ENCODE results near the gene EYS. TPM values are rescaled to one million over a fixed set of nuclear protein-coding genes. Genes with fewer than 3 reads are reported as not detected.

EYS gene
- total and polyA plus RNA-seq, 2 of the 8 experiments (the other 6 are each of a cell fraction or from before 2014, with no cell fraction given): 0.05 to 0.13 TPM

DNA sequence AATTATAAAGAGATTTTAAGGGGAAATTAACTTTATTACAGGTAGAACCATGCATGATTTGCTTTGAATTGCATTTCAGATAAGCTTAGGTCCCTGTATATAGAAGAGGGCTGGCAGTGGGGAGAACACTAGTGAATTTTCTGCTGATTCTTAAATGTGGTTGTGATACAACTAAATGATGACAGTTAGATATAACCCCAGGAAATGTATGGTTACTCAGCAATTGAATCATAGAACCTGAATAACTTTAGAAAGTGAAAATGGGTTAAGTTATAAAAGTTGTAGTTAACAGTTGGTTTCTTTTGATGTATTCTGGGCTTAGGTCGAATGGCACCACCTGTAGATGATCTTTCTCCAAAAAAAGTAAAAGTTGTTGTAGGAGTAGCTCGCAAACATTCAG is 2001.3 kb downstream of the EYS start (continued):
- TF ChIP-seq, protein P1, sequence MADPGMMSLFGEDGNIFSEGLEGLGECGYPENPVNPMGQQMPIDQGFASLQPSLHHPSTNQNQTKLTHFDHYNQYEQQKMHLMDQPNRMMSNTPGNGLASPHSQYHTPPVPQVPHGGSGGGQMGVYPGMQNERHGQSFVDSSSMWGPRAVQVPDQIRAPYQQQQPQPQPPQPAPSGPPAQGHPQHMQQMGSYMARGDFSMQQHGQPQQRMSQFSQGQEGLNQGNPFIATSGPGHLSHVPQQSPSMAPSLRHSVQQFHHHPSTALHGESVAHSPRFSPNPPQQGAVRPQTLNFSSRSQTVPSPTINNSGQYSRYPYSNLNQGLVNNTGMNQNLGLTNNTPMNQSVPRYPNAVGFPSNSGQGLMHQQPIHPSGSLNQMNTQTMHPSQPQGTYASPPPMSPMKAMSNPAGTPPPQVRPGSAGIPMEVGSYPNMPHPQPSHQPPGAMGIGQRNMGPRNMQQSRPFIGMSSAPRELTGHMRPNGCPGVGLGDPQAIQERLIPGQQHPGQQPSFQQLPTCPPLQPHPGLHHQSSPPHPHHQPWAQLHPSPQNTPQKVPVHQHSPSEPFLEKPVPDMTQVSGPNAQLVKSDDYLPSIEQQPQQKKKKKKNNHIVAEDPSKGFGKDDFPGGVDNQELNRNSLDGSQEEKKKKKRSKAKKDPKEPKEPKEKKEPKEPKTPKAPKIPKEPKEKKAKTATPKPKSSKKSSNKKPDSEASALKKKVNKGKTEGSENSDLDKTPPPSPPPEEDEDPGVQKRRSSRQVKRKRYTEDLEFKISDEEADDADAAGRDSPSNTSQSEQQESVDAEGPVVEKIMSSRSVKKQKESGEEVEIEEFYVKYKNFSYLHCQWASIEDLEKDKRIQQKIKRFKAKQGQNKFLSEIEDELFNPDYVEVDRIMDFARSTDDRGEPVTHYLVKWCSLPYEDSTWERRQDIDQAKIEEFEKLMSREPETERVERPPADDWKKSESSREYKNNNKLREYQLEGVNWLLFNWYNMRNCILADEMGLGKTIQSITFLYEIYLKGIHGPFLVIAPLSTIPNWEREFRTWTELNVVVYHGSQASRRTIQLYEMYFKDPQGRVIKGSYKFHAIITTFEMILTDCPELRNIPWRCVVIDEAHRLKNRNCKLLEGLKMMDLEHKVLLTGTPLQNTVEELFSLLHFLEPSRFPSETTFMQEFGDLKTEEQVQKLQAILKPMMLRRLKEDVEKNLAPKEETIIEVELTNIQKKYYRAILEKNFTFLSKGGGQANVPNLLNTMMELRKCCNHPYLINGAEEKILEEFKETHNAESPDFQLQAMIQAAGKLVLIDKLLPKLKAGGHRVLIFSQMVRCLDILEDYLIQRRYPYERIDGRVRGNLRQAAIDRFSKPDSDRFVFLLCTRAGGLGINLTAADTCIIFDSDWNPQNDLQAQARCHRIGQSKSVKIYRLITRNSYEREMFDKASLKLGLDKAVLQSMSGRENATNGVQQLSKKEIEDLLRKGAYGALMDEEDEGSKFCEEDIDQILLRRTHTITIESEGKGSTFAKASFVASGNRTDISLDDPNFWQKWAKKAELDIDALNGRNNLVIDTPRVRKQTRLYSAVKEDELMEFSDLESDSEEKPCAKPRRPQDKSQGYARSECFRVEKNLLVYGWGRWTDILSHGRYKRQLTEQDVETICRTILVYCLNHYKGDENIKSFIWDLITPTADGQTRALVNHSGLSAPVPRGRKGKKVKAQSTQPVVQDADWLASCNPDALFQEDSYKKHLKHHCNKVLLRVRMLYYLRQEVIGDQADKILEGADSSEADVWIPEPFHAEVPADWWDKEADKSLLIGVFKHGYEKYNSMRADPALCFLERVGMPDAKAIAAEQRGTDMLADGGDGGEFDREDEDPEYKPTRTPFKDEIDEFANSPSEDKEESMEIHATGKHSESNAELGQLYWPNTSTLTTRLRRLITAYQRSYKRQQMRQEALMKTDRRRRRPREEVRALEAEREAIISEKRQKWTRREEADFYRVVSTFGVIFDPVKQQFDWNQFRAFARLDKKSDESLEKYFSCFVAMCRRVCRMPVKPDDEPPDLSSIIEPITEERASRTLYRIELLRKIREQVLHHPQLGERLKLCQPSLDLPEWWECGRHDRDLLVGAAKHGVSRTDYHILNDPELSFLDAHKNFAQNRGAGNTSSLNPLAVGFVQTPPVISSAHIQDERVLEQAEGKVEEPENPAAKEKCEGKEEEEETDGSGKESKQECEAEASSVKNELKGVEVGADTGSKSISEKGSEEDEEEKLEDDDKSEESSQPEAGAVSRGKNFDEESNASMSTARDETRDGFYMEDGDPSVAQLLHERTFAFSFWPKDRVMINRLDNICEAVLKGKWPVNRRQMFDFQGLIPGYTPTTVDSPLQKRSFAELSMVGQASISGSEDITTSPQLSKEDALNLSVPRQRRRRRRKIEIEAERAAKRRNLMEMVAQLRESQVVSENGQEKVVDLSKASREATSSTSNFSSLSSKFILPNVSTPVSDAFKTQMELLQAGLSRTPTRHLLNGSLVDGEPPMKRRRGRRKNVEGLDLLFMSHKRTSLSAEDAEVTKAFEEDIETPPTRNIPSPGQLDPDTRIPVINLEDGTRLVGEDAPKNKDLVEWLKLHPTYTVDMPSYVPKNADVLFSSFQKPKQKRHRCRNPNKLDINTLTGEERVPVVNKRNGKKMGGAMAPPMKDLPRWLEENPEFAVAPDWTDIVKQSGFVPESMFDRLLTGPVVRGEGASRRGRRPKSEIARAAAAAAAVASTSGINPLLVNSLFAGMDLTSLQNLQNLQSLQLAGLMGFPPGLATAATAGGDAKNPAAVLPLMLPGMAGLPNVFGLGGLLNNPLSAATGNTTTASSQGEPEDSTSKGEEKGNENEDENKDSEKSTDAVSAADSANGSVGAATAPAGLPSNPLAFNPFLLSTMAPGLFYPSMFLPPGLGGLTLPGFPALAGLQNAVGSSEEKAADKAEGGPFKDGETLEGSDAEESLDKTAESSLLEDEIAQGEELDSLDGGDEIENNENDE (IDR thresholded peaks at IDR 0.05; ENCODE audit: insufficient replicate concordance, low read length): no peak
- TF ChIP-seq SIX5 (IDR thresholded peaks at IDR 0.05; ENCODE audit: low read depth, low read length) (no peak), KDM1A (IDR thresholded peaks at IDR 0.05; ENCODE audit: borderline replicate concordance, low read length) (no peak), CHD1 (IDR thresholded peaks at IDR 0.05; ENCODE audit: low read depth, low read length) (no peak), NANOG (IDR thresholded peaks at IDR 0.05; ENCODE audit: insufficient read depth, low read depth, low read length, poor library complexity, severe bottlenecking) (no peak), CBX5 (IDR thresholded peaks at IDR 0.05; ENCODE audit: low read depth, low read length) (no peak), SRF (IDR thresholded peaks at IDR 0.05; ENCODE audit: low read depth, low read length) (no peak), BRCA1 (IDR thresholded peaks at IDR 0.05; ENCODE audit: low read depth, low read length) (no peak)
- TF ChIP-seq, protein P2, sequence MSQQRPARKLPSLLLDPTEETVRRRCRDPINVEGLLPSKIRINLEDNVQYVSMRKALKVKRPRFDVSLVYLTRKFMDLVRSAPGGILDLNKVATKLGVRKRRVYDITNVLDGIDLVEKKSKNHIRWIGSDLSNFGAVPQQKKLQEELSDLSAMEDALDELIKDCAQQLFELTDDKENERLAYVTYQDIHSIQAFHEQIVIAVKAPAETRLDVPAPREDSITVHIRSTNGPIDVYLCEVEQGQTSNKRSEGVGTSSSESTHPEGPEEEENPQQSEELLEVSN (IDR thresholded peaks at IDR 0.05): no peak
- TF ChIP-seq, protein P3, sequence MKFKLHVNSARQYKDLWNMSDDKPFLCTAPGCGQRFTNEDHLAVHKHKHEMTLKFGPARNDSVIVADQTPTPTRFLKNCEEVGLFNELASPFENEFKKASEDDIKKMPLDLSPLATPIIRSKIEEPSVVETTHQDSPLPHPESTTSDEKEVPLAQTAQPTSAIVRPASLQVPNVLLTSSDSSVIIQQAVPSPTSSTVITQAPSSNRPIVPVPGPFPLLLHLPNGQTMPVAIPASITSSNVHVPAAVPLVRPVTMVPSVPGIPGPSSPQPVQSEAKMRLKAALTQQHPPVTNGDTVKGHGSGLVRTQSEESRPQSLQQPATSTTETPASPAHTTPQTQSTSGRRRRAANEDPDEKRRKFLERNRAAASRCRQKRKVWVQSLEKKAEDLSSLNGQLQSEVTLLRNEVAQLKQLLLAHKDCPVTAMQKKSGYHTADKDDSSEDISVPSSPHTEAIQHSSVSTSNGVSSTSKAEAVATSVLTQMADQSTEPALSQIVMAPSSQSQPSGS (IDR thresholded peaks at IDR 0.05; ENCODE audit: low read length): no peak

Data from H1 (cell line).